GM12865 (cell line): ENCODE data around the gene SRPRB.

Experiments used
- DNase-seq: peaks from one replicate; pipeline ENCODE4 v3.0.0; 2010; ENCODE audit warnings: low read depth
- H3K4me3 ChIP-seq: 2 replicates; pipeline ENCODE4 v1.5.1; 2011; ENCODE audit warnings: mild to moderate bottlenecking, low read depth, low read length, control low read depth
- TF ChIP-seq, protein P1 (sequence below): IDR thresholded peaks from 2 replicates; pipeline ENCODE4 v1.5.1; 2011; ENCODE audit warnings: low read length, control low read depth, low read depth, inconsistent platforms; ENCODE audit not compliant: insufficient read depth; ENCODE audit errors: missing control alignments

The SRPRB gene

DNA sequence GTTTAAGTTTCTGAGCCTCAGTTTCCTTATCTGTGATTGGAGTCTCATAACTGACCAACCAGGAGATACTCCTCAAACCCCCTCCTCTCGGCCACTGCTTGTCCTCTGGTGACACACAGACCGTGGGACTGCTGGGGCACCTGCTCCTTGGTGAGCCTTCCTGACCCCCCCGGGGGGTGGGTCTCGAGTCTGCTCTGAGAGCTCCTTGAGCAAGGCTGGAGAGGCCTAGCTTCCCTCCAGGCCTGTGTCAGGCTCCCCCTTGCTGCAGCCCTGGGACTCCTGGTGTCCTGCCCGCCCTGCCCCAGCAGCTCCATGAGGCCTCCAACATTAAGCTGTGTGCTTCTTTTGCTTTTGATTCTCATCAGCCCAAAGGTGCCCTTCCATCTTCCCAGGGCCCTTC lies 27.7 kb downstream of the SRPRB start:
- no peak overlapping the region for H3K4me3 ChIP-seq
- DNase-seq = no peak
- TF ChIP-seq, protein P1, sequence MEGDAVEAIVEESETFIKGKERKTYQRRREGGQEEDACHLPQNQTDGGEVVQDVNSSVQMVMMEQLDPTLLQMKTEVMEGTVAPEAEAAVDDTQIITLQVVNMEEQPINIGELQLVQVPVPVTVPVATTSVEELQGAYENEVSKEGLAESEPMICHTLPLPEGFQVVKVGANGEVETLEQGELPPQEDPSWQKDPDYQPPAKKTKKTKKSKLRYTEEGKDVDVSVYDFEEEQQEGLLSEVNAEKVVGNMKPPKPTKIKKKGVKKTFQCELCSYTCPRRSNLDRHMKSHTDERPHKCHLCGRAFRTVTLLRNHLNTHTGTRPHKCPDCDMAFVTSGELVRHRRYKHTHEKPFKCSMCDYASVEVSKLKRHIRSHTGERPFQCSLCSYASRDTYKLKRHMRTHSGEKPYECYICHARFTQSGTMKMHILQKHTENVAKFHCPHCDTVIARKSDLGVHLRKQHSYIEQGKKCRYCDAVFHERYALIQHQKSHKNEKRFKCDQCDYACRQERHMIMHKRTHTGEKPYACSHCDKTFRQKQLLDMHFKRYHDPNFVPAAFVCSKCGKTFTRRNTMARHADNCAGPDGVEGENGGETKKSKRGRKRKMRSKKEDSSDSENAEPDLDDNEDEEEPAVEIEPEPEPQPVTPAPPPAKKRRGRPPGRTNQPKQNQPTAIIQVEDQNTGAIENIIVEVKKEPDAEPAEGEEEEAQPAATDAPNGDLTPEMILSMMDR = no peak

DNA sequence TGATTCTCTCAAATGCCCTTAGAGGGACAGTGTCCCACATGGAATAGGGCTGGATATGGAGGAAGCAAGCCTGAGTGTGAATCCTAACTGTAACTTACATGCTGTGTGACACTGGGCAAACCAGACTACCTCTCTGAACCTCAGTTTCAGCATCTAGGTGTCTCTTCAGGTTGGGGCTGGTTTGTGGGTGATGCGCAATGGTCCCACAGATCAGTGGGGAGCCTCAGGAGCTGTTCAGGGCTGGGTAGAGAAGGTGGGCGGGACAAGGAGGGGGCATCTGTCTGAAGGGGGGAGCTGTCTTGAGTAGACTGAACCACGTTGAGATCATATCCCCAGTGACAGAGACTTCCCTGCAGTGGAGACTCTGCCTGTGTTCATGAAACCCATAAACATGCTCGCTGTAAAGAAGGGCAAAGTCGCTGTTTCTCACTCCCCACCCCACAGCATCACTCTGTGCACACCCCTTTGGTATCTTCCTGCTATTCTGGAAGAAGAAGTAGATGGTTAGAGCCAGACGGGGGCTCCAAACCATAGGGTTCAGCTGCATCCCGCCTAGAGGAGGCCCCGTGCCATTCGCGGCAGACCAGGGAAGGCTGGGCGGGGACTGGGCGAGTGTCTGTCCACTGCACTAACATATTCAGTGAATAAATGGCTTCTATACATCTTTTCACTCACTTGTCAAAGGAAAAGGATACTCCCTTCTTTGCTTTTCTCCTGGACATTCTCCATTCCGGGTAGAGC lies 28.4 kb downstream of the SRPRB start:
- TF ChIP-seq, protein P1 = no peak
- H3K4me3 ChIP-seq = no peak overlapping the region
- DNase-seq = no peak

DNA sequence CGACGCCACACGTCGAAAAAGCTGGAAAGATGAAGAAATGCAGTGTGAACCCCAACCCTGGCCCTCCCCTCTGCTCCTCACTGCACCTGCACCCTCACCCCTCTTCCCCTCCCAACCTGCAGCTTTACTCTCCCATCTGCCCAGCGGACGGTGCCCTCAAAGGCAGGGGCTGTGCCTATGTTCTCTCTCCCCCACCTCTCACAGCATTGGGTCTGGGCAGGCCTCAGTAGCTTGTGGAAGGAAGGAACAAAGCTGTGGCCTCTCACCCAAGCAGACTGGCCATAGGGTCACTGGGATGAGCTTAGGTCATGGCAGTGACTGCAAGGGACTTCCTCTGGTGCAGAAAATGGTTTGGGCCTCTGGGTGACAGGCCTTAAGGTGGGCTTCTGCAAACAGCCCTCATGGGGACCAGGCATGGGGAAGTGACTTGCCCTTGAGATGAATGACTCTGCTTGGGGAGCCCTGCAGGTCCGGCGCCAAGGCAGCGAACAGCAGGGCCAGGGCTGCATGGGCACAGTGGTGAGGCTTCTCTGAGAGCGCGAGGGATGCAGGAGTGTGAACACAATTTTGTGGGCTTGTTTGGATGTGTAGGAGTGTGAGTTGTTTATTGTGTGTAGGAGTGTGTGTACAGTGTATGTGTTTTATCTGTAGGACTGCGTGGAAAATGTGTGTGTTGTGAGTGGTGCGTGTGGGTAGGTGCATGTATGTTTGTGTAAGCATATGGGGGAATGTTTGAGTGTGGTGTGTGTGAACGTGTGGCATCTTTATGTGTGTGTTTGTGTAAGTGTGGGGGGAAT lies 29.2 kb downstream of the SRPRB start:
- TF ChIP-seq, protein P1 = no peak
- H3K4me3 ChIP-seq = no peak overlapping the region
- no peak for DNase-seq

DNA sequence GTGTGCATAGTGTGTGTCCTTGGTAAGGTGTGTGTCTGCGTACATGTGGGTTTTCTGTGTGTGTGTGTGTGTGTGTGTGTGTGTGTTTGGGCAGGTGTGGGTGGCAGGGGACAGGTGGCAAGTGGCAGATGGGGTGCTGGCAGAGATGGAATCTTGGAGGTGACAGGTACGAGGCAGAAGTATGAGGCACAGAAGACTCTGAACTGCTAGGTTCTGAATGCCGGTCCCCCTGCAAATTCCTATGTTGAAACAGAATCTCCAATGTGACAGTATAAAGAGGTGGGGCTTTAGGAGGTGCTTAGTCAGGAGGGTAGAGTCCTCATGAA lies 29.8 kb downstream of the SRPRB start:
- H3K4me3 ChIP-seq = no peak overlapping the region
- TF ChIP-seq, protein P1 = no peak
- DNase-seq = no peak

DNA sequence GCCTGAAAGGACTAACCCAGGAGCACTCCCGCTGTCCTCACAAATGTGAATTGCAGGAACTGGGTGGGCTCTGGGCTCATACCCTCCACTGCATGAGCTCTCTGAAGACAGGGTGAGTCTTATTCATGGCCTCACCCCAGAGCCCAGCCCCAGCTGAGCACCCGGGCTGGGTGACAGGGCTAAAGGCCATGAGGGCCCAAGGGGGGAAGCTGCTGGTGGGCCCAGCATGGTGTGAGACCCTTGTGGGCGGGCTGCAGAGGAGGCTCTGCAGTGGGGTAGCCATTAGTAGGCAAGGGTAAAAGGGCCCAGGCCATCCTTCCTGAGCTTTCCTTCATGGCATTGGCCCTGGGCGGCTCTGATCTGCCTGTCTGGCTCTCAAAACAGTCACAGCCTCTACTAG lies 30.3 kb downstream of the SRPRB start:
- TF ChIP-seq, protein P1 = no peak
- no peak for DNase-seq
- no peak overlapping the region for H3K4me3 ChIP-seq

- TF ChIP-seq, protein P1 = no peak
- H3K4me3 ChIP-seq = no peak overlapping the region
- no peak for DNase-seq
Measured at GRCh38 chr3:133836497-133837158, 31.0 kb downstream of the SRPRB start.
